GM21367 (cell line): ENCODE data around the gene XRCC6.
"Not testable (repeated sequence)": the region's sequence is repeated elsewhere in the genome, so short reads cannot be mapped to it uniquely, and the experiment has no call there.

Experiments used
- ATAC-seq: cut with Tn5 transposase; IDR thresholded peaks from one replicate; pipeline ENCODE4 v1.9.1; 2021; ENCODE audit not compliant: unreplicated experiment

Gene XRCC6

DNA sequence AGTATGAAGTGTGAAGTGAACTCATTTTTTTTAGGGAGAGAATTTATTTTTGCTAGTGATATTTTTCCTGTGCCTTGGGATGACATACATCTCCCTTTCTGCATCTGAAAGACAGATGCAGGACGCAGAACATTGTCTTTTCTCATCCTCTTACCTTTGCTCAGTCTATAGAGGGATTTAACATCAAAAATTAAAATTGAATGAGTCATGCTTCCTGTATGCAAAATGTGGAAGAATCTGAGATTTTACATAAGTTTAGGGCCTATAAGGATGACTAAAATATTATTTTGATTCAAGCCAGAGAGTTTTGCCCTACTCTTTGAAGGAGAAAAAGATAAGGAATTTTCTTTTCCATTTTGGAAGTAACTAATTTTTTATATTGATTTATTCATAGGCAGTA, 27.3 kb downstream of the XRCC6 start:
- ATAC-seq = no peak

DNA sequence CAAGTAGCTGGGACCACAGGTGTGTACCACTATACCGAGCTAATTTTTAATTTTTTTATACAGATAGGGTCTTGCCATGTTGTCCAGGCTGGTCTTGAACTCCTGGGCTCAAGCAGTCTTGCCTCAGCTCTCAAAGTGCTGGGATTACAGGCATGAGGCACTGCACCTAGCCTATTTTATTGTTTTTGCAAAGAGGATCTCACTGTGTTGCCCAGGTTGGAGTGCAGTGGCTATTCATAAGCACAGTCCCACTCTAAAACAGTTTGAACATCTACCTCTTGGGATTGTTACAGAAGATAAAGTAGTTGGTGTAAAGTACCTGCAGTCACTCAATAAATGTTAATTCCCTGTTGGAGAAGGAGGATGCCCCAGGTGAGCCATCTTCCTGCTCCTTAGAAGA, 29.1 kb downstream of the XRCC6 start:
- no peak for ATAC-seq

DNA sequence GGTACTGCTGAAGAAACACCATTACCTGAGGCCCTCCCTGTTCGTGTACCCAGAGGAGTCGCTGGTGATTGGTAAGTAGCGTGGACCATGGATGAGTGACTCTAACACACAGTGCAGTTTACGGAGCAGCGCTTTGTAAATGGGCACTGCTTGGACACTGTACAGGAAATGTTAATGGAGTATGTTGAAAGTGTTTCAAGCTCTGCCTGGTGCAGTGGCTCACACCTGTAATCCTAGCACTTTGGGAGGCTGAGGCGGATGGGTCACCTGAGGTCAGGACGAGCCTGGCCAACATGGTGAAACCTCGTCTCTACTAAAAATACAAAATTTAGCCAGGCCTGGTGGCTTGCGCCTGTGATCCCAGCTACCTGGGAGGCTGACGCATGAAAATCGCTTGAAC, 29.7 kb downstream of the XRCC6 start:
- ATAC-seq = no peak

DNA sequence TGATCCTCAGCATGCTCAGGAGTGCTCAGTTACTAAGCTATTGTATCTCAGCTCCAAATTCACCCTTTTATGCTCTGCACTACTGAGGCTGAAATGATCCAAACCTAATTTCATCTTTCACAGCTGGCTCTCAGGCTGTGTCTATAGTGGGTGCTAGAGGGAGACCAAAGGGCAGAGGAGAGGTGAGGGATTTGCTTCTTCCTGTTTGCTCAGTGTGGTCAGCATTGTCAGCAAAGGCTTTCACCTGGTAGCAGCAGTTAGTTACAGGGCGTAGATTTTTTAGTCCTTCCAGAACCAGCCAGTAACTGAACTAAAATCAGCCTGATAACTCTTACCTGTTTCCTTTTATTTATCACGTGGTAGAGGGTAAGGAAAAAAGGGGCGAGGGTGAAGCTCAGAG, 33.2 kb downstream of the XRCC6 start:
- no peak for ATAC-seq

DNA sequence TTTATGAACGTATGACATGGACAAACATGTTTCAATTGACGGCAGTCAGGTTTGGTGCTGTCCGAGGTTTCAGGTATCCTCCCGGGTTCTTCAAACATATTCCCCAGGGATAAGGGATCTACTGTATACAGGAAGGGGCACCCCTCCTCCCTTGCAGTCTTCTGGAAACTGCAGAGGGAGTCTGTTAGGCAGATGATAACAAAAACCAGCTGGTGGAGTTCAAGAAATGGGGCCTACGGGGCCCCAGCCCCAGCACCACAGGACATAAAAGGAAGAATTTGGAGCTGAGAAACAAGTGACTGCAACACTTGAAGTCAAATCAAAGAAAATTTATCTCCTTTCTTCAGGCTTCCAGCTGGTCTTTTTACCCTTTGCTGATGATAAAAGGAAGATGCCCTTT, 35.5 kb downstream of the XRCC6 start:
- ATAC-seq = no peak

DNA sequence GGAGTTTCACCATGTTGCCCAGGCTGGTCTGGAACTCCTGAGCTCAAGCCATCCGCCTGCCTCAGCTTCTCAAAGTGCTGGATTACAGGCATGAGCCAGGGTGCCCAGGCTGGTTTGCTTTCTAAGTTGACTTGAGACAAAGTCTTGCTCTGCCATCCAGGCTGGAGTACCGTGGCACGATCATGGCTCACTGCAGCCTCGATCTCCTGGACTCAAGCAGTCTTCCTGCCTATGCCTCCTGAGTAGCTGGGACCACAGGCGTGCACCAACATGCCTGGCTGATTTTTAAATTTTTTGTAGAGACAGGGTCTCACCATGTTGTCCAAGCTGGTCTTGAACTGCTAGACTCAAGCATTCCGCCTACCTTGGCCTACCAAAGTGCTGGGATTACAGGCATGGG, 36.6 kb downstream of the XRCC6 start:
- no peak for ATAC-seq

GRCh38 chr22:41658869-41659268, 37.8 kb downstream of the XRCC6 start:
- no peak for ATAC-seq

DNA sequence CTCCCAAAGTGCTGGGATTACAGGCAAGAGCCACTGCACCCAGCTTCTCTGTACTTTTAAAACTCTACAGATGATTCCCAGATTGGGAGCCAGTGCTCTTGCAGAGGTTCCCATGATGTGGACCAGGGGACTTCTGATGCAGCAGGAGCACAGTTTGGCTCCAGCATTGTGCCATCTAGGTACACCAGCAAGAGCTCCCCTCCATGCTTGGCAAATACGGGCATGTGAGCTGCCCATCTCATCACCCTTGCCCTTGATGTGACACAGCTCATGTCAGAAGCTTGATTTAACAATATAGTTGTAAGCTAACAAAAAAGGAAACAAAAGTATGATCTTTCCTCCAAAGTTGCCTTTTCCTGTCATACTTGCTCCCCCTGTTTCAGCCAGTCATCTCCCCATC, 38.8 kb downstream of the XRCC6 start:
- ATAC-seq = no peak

GRCh38 chr22:41660416-41660815, 39.3 kb downstream of the XRCC6 start:
- ATAC-seq = no peak

- ATAC-seq = no peak
Measured at GRCh38 chr22:41661088-41661487, 40.0 kb downstream of the XRCC6 start.

- ATAC-seq = no peak
Measured at GRCh38 chr22:41661713-41662112, 40.6 kb downstream of the XRCC6 start.

- ATAC-seq = not testable (repeated sequence)
Measured at GRCh38 chr22:41663594-41663993, 42.5 kb downstream of the XRCC6 start.

DNA sequence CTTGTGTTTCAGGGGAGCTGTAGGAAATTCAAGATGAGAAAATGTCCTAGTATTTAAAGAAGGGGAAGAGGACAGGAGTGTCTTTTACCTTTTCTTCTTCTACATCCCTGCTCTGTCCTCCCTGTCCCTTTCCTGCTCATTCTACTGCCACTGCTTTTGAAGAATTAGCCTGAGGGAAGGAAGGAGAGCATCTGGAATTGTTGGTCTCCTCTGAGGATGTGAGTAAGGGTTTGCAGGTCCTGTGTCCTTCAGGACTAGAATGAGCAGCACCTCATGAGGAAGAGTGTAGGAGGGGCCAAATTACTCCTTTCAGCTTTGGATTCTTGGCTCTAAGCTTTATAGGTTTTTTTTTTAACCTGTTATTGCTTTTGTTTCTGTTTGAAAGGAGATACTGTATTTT, 43.4 kb downstream of the XRCC6 start:
- ATAC-seq = no peak

- ATAC-seq = no peak
Measured at GRCh38 chr22:41664951-41665350, 43.9 kb downstream of the XRCC6 start.

DNA sequence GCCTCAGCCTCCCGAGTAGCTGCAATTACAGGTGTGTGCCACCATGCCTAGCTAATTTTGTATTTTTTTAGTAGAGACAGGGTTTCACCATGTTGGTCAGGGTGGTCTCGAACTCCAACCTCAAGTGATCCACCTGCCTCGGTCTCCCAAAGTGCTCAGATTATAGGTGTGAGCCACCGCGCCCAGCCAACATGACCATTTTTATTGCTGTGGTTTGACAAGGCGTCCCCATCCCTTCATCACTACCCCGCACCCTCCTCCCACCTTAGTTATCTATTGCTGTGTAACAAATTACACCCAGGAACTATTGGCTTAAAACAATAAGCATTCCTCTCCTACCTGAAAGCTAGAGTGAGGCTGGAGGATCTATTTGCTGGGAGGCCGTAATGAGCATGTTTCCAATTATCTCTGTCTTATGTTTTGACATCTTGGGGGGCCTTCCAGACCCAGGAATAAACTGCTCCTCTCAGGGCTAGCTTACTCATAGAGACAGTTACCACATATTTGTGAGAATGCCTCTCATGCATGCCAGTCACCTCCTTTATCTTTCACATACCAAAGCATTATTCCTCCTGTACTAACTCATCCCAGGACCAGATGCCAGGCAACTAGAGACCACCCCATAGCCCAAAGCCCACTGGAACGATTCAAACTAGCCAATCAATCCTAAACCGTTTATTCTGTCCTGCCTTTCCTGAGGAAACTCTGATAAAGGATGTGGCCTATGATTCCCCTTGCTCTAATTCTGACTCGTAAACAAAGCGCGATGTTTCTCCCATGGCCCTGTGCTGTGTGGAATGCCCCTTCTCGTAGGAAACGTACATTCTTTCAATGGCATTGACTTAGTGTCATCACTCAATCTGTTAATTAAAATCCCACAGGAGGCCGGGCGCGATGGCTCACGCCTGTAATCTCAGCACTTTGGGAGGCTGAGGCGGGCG, 48.1 kb downstream of the XRCC6 start:
- no peak for ATAC-seq

GRCh38 chr22:41672096-41672495, 51.0 kb downstream of the XRCC6 start:
- not testable (repeated sequence) for ATAC-seq

- no peak for ATAC-seq
Measured at GRCh38 chr22:41672780-41673509, 51.9 kb downstream of the XRCC6 start.

DNA sequence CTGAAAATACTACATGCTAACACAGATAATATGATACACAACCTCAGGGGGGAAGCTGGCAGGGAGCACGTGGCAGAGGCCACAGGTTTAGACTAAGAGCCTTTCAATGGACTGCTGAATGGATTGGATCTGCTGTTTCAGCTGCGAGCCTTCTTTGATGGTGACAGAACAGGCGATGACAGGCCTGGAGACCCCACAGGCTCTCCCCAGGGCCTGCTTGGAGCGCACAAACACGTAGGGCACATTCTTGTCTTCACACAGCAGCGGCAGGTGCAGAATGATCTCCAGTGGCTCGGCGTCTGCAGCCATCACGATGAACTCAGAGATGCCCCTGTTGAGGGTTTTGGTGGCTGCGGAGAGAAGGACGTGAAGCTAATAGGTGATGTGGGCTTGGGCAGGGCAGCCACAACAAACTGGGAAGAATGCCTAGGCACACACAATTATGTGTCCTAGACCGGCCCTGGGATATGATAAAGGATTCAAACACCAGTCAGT, 53.8 kb downstream of the XRCC6 start:
- ATAC-seq = no peak

- ATAC-seq = no peak
Measured at GRCh38 chr22:41676134-41676533, 55.0 kb downstream of the XRCC6 start.

GRCh38 chr22:41681616-41682015, 60.5 kb downstream of the XRCC6 start:
- ATAC-seq = no peak

- peak; percentile 56 for ATAC-seq
Measured at GRCh38 chr22:41682033-41682807, 61.1 kb downstream of the XRCC6 start.
